ENCODE data around the gene UNC13B. TPM values are rescaled to one million over a fixed set of nuclear protein-coding genes. Genes with fewer than 3 reads are reported as not detected.
A peak's percentile ranks its signal among the peaks of the same experiment; 100 is the strongest.

UNC13B gene
- total RNA-seq, 4 donors from 2014 or later = 19.1 to 46.9 (median 35.1) TPM

DNA sequence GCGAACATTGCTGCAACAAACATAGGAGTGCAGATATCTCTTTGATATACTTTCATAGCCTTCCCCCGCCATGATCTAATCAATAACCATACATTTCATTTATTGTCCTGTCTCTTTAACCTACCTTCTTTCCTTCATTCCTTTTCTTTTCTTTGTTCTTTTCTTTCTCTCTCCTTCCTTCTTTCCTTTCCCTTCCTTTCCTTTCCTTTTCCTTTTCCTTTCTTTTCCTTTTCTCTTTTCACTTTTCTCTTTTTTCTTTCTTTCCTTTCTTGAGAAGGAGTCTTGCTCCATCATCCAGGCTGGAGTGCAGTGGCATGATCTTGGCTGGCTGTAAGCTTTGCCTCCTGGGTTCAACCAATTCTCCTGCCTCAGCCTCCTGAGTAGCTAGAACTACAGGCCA is 100.3 kb downstream of the UNC13B start:
- intact Hi-C loops (cut with DNase I) = no loop called here
- H3K9me3 ChIP-seq = no peaks in the 10 kb centered on the region
- 97 to 100% methylated on average over 2 of the region's 2 CpGs for WGBS, 2 donors
- TF ChIP-seq POLR2A (IDR thresholded peaks at IDR 0.05) (no peak), CTCF (IDR thresholded peaks at IDR 0.05) (no peak)
- no peak for DNase-seq
- no peaks in the 10 kb centered on the region for H3K27me3 ChIP-seq
- no peaks in the 10 kb centered on the region for H3K4me1 ChIP-seq
- no peaks in the 10 kb centered on the region for H3K36me3 ChIP-seq
- H3K4me3 ChIP-seq (replicated peaks in 1 of 3) = no peak overlapping the region
- H3K27ac ChIP-seq = no peak overlapping the region

GRCh38 chr9:35267710-35268109 is 105.9 kb downstream of the UNC13B start:
- intact Hi-C loops (cut with DNase I) = no loop called here
- no peak for TF ChIP-seq POLR2A (IDR thresholded peaks at IDR 0.05)
- no peak for TF ChIP-seq CTCF (IDR thresholded peaks at IDR 0.05)
- H3K27ac ChIP-seq = no peak overlapping the region

DNA sequence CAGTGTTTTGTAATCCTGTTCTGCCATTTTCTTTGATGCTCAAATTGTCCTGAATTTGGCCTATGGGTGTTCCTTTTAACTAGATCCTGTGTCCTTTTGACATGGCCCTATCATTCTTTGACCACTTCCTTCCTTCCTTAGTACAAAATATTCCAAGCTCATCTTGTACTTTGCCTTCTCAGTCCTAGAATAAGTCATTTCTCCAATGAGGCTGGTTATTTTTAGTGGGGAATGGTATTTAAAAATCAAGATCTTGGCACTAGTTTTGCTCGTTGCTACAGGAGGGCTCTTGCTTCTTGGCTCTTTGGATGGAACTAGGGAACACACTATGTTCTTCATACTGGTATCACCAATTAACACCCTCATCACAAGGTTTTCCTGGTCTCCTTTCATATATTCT is 108.1 kb downstream of the UNC13B start:
- no peaks in the 10 kb centered on the region for H3K4me1 ChIP-seq
- H3K4me3 ChIP-seq (replicated peaks in 1 of 3) = no peak overlapping the region
- no peaks in the 10 kb centered on the region for H3K9me3 ChIP-seq
- H3K27ac ChIP-seq = peak overlapping the region in 1 of 3 donors; percentile 19
- H3K36me3 ChIP-seq = no peaks in the 10 kb centered on the region
- DNase-seq = no peak
- no peaks in the 10 kb centered on the region for H3K27me3 ChIP-seq
- TF ChIP-seq POLR2A (IDR thresholded peaks at IDR 0.05) (no peak), CTCF (IDR thresholded peaks at IDR 0.05) (no peak)
- WGBS, 2 donors = 35 to 63% methylated on average over 1 of the region's 1 CpG
- intact Hi-C loops (cut with DNase I) = no loop called here

More at GRCh38 chr9:35267710-35268109, 105.9 kb downstream of the UNC13B start:
- no peaks in the 10 kb centered on the region for H3K27me3 ChIP-seq
- no peaks in the 10 kb centered on the region for H3K36me3 ChIP-seq
- H3K9me3 ChIP-seq = no peaks in the 10 kb centered on the region
- H3K4me1 ChIP-seq = no peaks in the 10 kb centered on the region
- H3K4me3 ChIP-seq (replicated peaks in 1 of 3) = no peak overlapping the region
- no peak for DNase-seq

GRCh38 chr9:35271637-35272036 is 109.8 kb downstream of the UNC13B start:
- no peaks in the 10 kb centered on the region for H3K36me3 ChIP-seq
- no peaks in the 10 kb centered on the region for H3K9me3 ChIP-seq
- TF ChIP-seq CTCF (IDR thresholded peaks at IDR 0.05) = no peak
- TF ChIP-seq POLR2A (IDR thresholded peaks at IDR 0.05) = no peak
- 43 to 44% methylated on average over 2 of the region's 2 CpGs for WGBS, 2 donors
- no peak overlapping the region for H3K4me3 ChIP-seq (replicated peaks in 1 of 3)
- intact Hi-C loops (cut with DNase I) = no loop called here
- H3K27me3 ChIP-seq = no peaks in the 10 kb centered on the region
- H3K27ac ChIP-seq = no peak overlapping the region
- no peak for DNase-seq
- H3K4me1 ChIP-seq = no peaks in the 10 kb centered on the region

GRCh38 chr9:35272989-35273388 is 111.2 kb downstream of the UNC13B start:
- Histone ChIP-seq H3K4me1 (no peaks in the 10 kb centered on the region), H3K9me3 (no peaks in the 10 kb centered on the region), H3K36me3 (no peaks in the 10 kb centered on the region), H3K27me3 (no peaks in the 10 kb centered on the region), H3K4me3 (replicated peaks in 1 of 3) (no peak overlapping the region), H3K27ac (no peak overlapping the region)
- TF ChIP-seq POLR2A (IDR thresholded peaks at IDR 0.05) (no peak), CTCF (IDR thresholded peaks at IDR 0.05) (no peak)
- WGBS, 2 donors = 88 to 93% methylated on average over 2 of the region's 2 CpGs
- intact Hi-C loops (cut with DNase I) = no loop called here
- no peak for DNase-seq
